NOMO-1 treated with dmso at 0.1 percent for 144 hours (cell line): Measurements from ENCODE around the gene ATRNL1.

Source experiments
- DNase-seq: peaks from one replicate; lab custom pipeline; 2025; ENCODE audit not compliant: unreplicated experiment; lab: John Stamatoyannopoulos, UW

Gene ATRNL1

DNA sequence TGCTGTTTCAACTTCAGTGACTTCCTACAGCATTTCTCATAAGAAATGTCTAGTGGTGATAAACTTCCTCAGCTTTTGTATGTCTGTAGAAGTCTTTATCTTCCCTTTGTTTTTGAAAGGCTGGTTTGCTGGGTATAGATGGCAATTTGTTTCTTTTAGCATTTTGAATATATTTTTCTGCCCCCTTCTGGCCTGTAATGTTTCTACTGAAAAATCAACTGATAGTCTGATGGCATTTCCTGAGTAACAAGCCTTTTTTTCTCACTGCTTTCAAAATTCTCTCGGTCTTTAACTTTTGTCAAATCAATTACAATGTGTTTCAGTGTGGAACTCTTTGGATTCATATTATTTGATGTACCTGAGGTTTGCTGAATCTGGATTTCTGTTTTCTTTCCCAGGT is 487.1 kb downstream of the ATRNL1 start:
- DNase-seq, result no peak

DNA sequence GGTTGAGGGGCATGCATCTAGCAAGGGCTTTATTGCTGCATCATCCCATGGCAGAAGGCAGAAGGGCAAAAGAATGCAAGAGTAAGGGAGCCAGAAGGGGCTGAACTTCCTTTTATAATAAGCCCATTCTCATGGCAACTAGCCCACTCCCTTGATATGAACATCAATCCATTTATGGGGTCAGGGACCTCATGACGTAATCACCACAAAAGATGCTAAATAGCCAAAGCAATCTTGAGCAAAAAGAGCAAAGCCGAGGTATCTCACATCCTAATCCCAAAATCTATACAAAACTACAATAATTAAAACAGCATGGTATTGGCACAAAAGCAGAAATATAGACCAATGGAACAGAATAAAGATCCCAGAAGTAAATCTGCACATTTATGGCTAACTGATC is 499.9 kb downstream of the ATRNL1 start:
- no peak for DNase-seq

DNA sequence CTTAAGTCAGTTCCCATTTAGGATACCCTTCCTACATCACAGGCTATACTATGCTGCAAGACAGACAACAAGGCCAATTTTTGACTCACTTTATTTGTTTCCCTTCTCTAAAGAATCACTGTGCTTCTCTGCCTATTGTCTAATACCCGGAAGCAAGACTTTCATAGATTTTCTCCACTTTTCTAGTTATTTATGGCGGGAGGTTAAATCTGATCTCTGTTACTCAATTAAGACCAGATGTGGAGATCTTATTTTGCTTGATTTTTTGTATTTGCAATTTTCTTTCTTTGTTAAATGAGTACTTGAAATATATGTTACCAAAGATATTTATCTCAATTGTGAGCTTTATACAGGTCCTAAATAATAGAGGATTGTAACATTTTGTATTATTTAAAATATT is 511.5 kb downstream of the ATRNL1 start:
- DNase-seq, result no peak

DNA sequence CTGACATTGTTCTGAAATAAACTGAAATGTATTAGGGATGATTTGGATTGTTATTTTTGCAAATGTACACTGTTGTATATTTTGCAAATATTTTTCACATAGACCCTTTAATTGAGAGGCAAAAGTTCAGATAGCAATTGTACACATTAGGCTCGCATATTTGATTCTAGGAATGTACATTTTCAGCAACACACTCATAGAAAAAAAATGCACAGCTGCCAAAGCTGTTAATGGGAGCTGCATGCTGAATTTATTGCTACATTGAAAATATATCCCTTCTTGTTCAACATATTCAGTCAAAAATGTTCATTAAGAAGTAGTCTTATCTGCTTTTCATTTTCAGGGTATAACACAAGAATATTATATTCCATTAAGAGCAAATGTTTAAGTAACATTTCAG is 512.9 kb downstream of the ATRNL1 start:
- no peak for DNase-seq

DNA sequence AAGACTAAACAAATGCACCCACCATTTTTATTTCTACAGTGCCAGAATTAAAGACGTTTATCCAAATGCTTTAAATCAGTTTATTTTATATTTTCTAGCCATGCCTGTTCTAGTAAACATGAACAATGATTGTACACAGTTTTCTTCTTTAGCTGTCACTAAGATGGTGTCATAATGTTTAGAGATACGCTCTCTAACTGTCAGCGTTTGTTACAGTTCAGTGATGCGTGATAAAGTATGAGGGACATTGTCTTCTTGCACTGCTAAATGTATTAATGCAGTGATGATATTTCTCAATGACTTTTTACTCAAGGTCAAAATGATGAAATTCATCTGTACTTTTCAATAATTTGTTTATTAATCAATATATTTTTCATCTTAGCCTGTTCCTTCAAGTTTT is 513.6 kb downstream of the ATRNL1 start:
- DNase-seq, result no peak

DNA sequence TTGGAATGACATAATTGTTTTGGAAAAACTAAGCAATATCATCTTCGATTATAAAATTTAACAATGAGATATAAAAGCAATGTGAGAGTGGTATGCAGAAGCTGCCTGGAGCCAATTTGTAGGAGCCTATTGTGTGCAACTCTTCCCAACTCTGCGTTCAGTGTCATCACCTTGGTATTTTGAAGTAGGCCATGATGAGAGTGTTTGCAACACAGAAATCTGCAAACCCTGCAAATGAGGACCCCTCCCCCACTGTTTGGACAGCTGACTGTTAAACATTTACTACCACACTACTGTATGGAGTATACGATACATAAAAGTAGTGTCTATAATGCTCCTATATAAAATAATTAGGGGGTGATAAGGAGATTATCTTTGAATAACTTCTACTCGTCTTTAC is 531.3 kb downstream of the ATRNL1 start:
- no peak for DNase-seq

DNA sequence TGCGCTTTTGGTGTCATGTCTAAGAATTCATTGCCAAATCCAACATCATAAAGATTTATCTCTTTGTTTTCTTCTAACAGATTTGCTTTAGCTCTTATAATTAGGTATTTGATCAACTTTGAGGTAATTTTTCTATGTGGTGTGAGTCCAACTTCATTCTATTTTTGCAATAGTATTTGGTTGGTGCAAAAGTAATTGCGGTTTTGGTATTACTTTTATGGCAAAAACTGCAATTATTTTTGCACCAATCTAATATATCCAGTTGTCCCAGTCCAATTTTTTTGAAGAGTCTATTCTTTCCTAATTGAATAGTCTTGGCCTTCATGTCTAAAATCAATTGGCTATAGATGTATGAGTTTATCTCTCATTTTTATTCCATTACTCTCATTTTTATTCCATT is 535.5 kb downstream of the ATRNL1 start:
- DNase-seq, result no peak

DNA sequence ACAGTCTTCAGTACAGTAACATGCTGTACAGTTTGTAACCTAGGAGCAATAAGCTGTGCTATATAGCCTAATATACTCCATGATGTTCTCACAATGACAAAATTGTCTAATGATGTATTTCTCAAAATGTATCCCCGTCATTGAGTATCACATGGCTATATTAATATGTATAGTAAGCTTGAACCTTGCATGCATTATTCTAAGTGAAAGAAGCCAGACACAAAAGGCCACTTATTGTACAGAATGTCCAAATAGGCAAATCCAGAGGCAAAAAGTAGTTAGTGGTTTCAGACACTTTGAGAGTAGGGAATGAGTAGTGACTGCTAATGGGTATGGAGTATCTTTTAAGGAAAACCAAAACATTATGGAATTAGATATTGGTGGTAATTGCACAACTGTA is 545.1 kb downstream of the ATRNL1 start:
- no peak for DNase-seq

DNA sequence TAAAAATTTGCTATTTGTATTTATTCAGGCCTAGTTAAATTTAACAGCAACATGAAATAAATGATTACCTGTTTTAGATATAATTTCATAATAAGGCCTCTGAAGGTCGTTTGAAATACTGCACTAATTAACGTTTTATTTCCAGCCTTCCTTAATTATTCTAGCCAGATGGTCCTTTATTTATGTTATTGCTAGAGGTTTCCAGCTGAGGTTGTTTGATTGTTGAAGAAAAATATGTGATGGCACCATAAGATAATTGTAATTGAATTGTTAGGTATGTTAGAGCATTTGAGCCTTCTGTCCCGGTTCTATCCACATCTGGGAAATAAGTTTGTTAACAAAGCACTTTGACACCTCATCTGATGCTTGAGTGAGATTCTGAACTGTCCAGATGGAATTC is 556.1 kb downstream of the ATRNL1 start:
- DNase-seq, result no peak

DNA sequence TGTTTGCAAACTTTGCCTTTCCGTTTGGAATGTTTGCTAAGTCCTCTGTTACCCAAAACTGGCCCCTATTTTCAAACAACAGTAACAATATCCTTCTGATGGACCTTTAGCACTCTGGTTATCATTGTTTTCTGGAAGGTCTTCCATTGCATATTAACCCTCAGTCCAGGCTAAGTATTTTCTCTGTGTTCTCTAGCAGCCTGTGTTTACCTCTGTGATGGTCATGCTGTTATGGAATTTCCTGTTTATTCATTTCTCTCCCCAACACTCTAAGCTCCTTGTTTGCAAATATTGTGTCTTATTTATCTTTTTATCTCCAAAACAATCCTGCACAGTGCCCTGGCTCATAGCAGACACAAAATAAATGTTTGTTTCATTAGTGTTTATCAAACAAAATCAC is 560.3 kb downstream of the ATRNL1 start:
- DNase-seq, result no peak

DNA sequence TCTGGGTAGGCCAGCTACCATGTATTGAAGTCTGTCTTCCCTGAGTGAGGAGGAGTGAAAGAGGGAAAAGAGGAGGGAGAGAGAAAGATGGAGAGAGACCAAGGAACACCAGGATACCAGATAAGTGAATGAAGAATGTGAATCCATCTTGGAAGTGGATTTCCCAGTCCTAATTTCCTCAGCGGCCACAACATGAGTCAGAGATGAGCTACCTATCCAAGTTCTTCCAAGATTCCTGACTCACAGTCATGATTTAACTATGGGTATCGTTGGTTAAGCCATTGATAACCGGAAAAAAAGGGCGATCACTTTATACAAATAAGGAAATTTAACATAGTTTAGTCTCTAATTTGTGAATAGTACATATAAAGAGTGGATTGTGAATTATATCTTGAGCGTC is 561.8 kb downstream of the ATRNL1 start:
- DNase-seq, result no peak

DNA sequence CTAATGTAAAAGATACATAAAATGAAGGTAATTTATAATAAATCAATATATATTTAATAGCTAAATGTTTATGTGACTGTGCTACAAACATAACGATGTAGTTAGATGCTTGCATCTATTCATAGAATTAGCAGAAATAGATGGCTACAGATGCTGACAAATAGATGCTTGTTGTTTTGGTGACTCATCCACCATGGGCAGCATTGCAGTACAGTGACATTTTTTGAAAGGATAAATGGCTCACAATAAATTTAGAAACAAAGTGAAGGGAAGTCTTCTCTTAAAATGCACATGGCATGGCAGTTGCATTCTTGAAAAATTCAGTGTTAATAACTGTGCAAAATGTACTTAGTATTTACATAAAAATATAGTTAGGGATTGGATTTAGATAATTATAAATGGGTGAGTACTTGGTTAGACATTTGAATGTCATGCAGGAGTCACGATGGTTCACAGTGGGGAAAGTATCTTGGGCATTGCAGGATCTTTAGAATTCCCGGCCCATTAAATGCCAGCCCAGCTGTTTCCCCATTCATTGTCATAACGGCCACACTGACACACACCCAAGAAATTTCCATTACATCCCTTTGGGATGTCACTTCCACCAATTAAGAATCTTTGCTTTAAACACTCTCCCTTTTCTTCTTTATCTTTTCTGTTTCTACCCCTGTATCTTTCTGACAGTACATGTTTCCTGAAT is 564.1 kb downstream of the ATRNL1 start:
- no peak for DNase-seq

DNA sequence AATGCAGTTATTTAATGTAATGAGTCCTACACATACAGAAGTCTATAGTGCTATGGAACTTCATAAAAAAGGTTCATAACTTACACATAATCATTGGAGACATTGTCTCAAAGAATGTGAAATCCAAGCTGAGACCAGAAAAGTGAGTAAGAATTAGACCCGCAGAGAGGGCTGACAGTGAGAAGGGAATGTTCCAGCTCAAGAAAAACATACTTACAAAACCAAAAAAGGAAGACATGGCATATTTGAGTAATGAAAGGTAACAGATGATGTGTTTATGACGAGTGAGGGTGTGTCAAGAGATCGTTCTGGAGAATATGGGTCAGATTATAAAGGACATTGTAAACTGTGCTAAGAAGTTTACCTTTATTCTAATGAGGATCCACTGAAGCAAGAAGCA is 566.5 kb downstream of the ATRNL1 start:
- DNase-seq, result no peak

DNA sequence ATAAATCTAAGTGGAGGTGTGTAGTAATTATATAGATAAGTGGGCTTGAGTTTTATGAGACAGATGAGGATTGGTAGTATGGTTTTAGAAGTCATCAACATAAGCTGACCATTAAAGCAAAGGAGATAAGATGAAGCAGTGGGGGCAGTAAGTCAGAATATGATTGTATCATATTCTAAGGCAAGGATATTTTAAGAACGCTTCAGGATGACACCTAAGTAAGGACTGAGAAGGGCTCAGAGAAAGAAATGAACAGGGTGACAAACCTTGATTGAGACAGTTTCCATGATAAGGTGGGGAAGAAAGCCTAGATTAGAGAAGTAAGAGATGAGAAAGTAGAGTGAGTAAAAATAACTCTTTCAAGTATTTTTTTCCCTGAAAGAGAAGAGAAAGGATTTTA is 567.2 kb downstream of the ATRNL1 start:
- no peak for DNase-seq

DNA sequence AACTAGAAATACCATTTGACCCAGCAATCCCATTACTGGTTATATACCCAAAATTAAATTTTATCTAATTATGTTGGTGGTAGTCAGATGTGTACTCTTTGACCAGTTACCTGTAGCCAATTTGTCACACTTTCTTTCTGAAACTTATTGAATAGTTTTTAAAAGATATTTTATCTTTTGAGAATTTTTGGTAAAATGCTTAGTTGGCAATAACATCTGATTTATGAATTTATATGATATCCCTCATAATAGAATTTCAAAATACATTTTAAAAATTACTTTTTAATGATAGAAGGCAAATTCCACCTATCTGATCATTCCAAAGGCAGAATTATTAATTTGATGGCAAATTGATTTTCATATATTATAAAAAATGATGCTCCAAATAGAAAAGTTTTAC is 569.3 kb downstream of the ATRNL1 start:
- no peak for DNase-seq

DNA sequence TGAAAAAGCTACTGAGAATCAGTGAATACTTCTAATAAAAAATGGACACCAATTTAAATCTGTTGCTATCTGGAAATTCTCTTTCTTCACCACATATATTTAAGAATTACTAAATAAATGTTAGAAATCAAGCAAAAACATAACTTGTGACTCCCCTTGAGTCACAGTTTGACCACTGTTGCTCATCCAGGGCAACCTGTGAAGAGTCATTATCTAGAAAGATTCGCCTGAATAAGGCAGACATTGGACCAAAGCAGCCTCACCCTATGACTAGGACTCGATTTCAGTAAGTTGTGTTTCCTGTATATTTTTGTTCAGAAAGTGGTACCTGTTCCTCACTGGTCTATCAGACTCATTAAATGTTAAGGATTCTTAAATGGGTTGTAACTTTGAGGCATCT is 572.4 kb downstream of the ATRNL1 start:
- no peak for DNase-seq

DNA sequence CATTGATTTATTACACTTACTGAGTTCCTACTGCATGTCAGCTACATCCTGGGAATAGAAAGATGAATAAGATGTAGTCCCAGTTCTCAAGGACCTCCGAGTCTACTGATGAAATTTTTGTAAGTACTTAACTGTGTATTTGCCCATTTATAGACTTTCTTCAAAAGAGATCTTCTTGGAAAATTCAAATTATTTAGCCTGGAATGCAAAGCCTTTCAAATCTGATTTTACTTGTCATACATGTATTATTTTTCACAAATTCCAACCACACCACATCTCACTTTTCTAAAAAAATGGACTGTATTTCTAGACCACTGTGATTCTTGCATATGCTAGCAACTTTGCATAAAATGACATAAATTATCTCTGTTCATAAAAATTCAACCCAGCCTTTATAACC is 581.3 kb downstream of the ATRNL1 start:
- no peak for DNase-seq

DNA sequence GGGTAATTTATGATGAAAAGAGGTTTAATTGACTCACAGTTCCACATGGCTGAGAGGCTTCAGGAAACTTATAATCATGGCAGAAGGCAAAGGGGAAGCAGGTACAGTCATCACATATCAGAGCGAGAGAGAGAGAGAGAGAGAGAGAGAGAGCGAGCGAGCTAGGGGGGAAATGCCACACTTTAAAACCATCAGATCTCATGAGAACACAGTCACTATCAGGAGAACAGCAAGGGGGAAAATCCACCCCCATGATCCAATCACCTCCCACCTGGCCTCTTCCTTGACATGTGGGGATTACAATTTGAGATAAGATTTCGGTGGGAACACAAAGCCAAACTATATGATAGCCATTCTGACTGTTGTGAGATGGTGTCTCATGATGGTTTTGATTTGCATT is 603.6 kb downstream of the ATRNL1 start:
- DNase-seq, result no peak

DNA sequence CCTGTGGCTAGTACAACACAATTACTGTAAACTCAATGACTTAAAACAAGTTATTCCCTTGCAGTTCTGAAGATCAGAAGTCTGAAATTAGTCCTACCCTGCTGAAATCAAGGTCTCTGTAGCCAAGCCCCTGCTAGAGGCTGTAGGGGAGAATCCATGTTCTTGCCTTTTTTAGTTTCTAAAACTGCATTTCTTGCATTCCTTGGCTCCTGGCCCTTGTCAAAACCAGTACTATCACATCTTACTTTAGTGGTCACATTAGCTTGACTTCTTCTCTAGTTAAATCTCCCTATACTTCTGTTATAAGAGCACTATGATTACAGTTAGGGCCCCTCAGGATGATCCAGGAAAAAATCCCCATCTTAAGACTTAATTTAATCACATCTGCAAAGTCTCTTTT is 612.9 kb downstream of the ATRNL1 start:
- no peak for DNase-seq

DNA sequence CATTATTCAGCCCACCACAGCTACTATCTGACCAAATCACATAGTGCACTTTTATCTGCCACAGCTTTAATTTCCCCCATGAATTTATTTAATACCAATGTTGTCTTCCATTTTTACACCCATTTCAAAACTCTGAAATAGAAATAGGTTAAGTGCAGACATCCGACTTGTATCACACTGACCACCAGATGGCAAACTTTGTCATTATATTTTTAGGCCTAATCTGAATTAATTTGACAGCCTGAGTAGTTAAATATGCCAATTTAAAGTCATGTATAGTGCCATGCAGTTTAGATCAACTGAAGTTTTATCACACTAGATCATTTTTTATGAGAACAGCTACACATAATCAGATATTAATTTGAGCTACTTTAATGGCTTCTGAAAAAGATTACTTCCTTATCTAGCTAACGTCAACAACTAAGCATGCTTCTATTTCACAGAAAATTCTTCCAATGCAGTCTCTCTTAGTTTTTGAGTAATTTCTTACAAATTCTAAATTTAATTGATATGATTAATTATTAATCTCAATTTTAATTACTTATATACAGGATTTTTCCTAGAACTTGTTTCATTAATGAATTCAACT is 613.4 kb downstream of the ATRNL1 start:
- DNase-seq, result no peak

DNA sequence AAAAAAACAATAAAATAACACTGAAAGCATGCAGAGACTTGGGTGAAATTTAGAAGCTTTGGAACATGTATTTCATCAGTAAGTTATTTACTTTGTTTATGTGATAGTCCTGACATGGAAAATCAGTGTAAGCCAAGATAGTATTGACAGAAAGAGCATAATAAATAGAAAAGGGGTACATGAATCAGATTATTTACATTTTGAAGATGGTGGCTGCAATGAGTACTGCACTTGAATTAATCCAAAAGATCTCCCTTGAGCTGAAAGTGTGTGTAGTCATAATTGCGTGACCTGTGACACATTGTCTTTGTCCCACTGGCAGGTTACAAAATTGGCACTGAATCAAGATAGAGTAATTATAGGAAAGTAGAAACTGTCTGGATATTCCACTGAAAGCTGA is 617.0 kb downstream of the ATRNL1 start:
- no peak for DNase-seq

DNA sequence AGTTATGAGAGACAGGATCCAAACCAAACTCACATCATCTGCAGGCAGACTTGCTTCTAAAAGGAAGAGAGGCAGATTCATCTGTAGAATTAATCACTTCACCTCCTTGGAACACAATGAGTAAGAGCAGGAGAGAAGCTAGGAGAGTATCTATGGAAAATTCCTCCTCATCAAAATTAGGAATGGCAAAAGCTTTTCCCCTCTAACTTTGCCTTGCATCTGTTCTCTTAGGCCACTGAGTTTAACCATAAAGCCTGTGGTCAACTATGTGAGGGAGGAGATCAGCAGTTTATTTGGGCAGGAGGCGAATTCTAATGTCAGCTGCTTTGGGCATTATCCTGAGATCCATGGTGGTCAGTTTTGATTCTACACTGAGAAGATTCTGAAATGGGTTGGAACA is 618.1 kb downstream of the ATRNL1 start:
- DNase-seq, result no peak

DNA sequence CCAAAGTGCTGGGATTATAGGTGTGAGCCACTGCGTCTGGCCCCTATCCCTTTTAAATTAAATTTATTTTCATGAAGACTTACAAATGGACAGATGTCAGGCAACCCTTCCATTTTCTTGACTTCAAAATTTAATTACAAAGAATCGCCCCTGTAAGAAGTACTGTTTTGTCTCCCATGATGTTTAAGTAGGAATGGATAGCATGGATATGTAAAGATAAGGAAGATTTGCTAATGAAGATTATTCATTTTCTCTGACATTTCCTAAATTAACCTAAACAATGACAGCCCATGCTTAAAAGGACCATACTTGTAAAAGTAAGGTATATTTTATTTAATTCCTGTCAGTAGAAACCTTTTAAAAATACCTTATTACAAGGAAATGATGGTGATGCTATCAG is 627.0 kb downstream of the ATRNL1 start:
- DNase-seq, result no peak
